GM21825 (cell line): ENCODE data around the gene ZNF627.
"Not testable (repeated sequence)": the region's sequence is repeated elsewhere in the genome, so short reads cannot be mapped to it uniquely, and the experiment has no call there.

Source experiments
- ATAC-seq: cut with Tn5 transposase; IDR thresholded peaks from one replicate; pipeline ENCODE4 v1.9.1; 2021; ENCODE audit warnings: mild to moderate bottlenecking, moderate library complexity; ENCODE audit not compliant: unreplicated experiment

ZNF627 gene

DNA sequence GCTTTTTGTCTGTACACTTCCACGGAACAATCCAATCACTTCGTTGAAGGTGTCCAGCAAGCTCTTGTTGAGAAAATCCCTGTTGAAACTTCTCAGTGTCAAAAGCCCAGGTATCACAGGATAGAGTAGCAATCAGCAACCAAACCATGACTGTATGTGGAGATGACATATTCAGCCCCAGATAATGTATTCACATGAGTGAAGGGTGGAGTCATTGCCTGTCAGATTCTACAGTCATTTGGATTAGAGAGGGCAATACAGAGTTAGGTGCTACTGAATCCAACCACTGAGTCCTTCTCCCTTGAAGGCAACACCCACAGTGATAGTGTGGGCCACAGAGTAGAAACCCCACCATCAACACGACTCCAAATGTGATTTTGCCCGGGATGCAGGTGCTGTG lies 23.3 kb downstream of the ZNF627 start:
- no peak for ATAC-seq

DNA sequence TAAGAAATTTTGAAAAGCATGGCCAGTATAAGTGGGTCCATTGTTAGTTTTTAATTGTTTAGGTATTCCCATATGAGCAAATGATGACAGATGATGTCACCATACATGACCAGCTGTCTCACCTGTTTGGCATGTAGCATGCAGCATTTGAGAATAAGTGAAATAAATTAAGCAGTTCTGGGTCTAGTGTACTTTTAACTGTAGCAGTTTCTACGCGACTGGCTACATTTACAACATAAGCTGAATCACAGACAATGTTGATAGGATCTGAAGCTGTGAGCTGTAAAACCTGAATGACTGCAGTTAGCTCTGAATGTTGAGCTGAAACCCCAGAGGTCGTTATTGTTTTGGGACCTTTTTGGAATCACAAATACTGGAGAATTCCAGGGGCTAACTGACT lies 25.1 kb downstream of the ZNF627 start:
- not testable (repeated sequence) for ATAC-seq

GRCh38 chr19:11624069-11624463 lies 26.8 kb downstream of the ZNF627 start:
- no peak for ATAC-seq

GRCh38 chr19:11626252-11626651 lies 29.0 kb downstream of the ZNF627 start:
- no peak for ATAC-seq

DNA sequence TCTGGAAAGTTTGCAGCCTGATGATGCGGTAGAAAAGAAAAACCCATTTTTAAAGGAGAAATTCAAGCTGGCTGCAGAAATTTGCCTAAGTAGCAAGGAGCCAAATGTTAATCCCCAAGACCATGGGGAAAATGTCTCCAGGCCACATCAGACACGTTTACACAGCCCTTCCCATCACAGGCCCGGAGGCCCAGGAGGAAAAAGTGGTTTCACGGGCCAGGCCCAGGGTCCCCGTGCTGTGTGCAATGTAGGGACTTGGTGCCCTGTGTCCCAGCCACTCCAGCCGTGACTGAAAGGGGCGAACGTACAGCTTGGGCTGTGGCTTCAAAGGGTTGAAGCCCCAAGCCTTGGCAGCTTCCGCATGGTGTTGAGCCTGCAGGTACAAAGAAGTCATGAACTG lies 35.9 kb downstream of the ZNF627 start:
- no peak for ATAC-seq

GRCh38 chr19:11634018-11634662 lies 36.9 kb downstream of the ZNF627 start:
- ATAC-seq, result not testable (repeated sequence)

- ATAC-seq, result no peak
These were observed 41.9 kb downstream of the ZNF627 start for GRCh38 chr19:11639245-11639601.

DNA sequence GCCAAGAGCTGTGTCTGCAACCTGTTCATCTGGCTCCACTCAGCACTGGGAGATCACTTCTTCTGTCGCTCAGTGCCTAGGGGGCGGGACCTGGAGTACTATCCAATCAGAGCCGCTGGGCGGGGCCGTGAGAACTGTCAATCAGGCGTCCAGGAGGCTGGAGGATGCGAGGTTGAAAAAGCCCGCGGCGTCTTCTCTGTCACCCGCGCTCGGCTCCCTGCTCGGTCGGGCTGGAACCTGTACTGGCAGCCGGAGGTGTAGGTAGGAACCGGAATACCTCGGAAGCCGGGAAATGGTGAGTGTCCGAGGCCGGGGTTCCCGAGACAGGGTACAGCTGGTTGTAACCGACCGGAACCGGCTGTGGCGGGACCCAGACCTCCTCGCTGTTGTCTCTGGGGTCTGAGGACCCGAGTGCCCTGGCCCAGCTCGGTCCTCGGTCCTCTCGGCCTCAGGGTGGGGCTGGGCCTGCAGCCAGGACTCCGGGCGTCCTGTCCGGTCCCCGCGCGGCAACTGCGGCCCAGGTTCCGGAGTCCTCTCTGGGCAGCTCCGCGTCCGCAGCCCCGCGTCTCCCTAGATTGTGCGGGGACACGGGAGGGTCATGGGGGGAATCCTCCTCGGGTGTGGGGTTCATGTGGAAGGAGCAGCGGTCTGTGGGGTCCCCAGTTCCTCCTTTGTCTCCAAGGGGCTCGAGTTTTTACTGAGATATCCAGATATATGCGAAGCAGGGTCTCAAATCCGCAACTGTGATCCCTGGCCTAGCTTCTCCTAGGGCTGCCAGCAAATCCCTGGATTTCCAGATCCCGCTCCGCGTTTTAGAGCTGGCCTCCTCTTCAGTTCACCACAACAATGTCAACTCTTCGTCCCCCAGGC lies 42.6 kb downstream of the ZNF627 start:
- ATAC-seq, result peak; percentile 95

- ATAC-seq, result no peak
These were observed 44.0 kb downstream of the ZNF627 start for GRCh38 chr19:11641244-11641643.

GRCh38 chr19:11642902-11643301 lies 45.6 kb downstream of the ZNF627 start:
- ATAC-seq, result no peak

DNA sequence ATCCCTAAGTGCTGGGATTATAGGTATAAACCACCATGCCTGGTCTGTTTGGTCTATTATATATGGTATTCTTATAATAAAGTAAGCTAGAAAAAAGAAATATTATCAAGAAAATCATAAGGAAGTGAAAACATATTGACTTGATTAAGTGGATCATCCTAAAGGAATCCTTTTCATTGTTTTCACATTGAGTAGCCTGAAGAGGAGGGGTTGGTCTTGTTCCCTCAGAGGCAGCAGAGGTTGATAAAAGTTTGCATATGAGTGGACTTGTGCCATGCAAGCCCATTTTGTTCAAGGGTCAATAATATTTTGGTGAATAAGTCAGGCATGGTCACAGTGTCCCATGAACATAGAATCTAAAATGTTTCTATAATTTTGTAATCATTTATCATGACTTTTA lies 52.7 kb downstream of the ZNF627 start:
- ATAC-seq, result no peak

DNA sequence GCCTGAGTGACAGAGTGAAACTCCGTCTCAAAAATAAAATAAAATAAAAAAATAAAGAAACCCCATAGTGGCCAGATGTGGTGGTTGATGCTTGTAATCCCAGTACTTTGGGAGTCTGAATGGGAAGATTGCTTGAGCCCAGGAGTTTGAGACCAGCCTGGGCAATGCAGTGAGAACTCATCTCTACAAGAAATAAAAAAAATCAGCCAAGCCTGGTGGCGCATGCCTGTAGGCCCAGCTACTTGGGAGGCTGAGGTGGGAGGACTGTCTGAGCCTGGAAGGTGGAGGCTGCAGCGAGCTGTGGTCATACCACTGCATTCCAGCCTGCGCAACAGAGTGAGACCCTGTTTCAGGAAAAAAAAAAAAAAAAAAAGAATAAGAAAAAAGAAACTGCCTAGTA lies 53.8 kb downstream of the ZNF627 start:
- no peak for ATAC-seq

DNA sequence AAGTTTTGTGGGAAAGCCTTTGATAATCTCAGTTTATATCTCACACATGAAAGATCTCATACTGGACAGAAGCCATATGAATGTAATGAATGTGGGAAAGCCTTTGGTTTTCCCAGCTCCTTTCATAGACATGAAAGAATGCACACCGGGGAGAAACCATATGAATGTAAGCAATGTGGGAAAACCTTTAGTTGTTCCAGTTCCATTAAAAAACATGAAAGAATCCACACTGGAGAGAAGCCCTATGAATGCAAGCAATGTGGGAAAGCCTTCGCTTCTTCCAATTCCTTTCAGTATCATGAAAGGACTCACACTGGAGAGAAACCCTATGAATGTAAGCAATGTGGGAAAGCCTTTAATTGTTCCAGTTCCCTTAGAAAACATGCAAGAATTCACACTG lies 54.8 kb downstream of the ZNF627 start:
- no peak for ATAC-seq

DNA sequence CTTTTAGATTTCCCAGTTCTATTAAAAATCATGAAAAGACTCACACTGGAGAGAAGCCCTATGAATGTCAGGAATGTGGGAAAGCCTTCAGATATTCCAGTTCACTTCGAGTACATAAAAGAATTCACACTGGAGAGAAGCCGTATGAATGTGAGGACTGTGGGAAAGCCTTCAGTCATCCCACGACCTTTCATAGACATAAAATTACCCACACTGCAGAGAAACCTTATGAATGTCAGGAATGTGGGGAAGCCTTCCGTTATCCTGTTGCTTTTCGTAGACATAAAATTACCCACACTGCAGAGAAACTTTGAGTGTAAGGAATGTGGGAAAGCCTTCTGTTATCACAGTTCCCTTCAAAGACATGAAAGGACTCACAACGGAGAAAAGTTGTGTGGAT lies 55.2 kb downstream of the ZNF627 start:
- ATAC-seq, result no peak

DNA sequence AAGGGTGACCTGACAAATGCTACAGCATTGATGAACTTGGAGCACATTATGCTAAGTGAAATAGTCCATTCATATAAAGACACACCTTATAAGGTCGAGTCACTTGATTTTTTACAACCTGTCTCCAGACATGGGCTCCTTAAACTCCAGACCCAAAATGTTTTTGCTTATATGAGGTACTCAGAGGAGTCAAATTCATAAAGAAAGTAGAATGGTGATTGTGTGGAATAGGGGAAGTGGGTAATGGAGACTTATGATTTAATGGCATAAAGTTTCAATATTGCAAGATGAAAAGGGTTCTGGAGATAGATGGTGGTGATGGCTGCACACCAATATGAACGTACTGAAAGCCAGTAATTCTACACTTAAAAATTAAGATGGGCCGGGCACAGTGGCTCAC lies 59.3 kb downstream of the ZNF627 start:
- ATAC-seq, result no peak

DNA sequence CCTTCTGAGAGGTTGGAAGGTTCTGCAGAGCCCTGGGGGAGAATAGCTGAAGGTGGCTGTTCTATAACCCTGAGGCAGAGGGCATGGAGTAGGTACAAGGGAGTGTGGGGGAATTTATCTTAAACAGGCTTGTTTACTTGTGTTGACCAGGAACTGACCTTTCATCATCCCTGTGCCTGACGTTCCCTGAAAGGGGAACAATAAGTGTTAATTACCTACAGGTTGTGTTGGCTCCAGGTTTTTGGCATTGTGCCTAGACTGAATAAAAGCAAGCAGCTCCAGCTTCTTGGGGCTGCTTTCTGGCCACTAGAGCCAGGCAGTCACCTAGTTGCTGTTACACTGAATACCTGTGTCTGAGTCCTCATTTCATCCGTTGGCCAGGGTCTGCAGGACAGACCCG lies 60.0 kb downstream of the ZNF627 start:
- ATAC-seq, result no peak

- no peak for ATAC-seq
These were observed 61.7 kb downstream of the ZNF627 start for GRCh38 chr19:11658970-11659369.

DNA sequence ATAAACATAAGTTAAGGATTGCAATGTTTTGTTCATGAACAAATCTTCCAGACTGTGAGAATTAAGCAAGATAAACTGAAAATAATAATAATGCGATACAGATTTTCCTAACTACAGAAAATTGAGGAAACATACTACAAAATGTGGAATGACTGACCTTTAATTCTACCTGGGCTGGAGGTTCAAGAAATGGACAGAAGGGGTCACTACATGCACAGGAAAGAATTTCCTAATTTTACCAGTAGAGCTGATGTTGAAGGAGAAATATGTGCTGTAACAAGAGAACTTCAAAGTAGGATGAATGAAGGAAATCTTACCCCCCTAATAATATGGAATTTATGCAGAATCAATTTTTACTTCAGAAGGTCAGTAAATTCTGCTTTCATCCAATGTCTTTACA lies 62.3 kb downstream of the ZNF627 start:
- ATAC-seq, result no peak

GRCh38 chr19:11662278-11662677 lies 65.0 kb downstream of the ZNF627 start:
- no peak for ATAC-seq

GRCh38 chr19:11663181-11663591 lies 65.9 kb downstream of the ZNF627 start:
- ATAC-seq, result no peak
